Measurements from ENCODE around the gene GRM4.

- TF ChIP-seq EZH2 (IDR thresholded peaks at IDR 0.05): no peak
- TF ChIP-seq POLR2AphosphoS5 (IDR thresholded peaks at IDR 0.05; ENCODE audit: borderline replicate concordance, low read depth, low read length): no peak
- TF ChIP-seq FOXP2 (optimal IDR thresholded peaks at IDR 0.05; ENCODE audit: control extremely low read depth, extremely low read length, insufficient read depth): no peak
Measured at GRCh38 chr6:34179106-34179720, 33.3 kb upstream of the GRM4 start.

All from SK-N-MC (cell line).